ENCODE data around the gene C12orf57.

Gene C12orf57

DNA sequence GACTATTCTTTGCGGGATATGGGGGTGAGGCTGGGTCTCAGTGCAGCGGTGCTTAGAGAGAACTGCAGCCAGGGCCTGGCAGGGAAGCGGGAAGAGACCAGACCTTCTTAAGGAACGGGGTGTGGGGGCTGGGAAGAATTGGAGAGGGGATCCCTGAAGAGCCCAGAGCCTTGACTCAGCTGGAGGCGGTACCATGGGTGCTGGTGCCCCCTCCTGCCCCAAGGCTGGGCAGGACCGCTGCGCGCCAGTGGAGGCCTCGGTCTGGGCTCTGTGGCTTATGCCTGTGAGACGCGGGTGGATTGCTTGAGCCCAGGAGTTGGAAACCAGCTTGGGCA is 1.5 kb upstream of the C12orf57 start:
- WGBS (ENCODE audit: insufficient coverage): 93% methylated on average over 9 of the region's 11 CpGs
- ChIA-PET POLR2A (interaction anchor here (2.3 to 3.4 kb wide), 2 partner anchors 17 to 19 kb away, joined by 15 to 42 read pairs; no protein-coding TSS in a partner anchor), CTCF (interaction anchor here (2.0 to 16.4 kb wide), 3 partner anchors 17 to 74 kb away, joined by 12 to 441 read pairs (median 17); partner anchors contain the start of gene TPI1)
- peak overlapping the region in 1 of 2 experiments; percentile 99 for H3K27ac ChIP-seq (ENCODE audit: insufficient read depth in 1 of 2, low read depth in 1 of 2, low read length in 2 of 2, poor library complexity in 1 of 2, severe bottlenecking in 2 of 2)
- peaks cover 0 to 19% (median 11%) of the 10 kb centered on the region in 4 experiments for H3K36me3 ChIP-seq (ENCODE audit: control insufficient read depth in 4 of 4, insufficient read depth in 4 of 4, low read length in 3 of 4)
- no peaks in the 10 kb centered on the region for H3K27me3 ChIP-seq (replicated peaks in 2 of 5; ENCODE audit: control insufficient read depth in 4 of 5, insufficient read depth in 5 of 5, low read length in 4 of 5)
- no peak overlapping the region for H3K4me3 ChIP-seq (ENCODE audit: control insufficient read depth in 1 of 7, extremely low read depth in 1 of 7, insufficient read depth in 4 of 7, low read depth in 2 of 7, low read length in 6 of 7)
- H3K4me1 ChIP-seq (ENCODE audit: control extremely low read depth in 1 of 4, control insufficient read depth in 4 of 4, insufficient read depth in 4 of 4, low read length in 3 of 4): peaks cover 3 to 62% (median 50%) of the 10 kb centered on the region in 4 experiments
- H3K9me3 ChIP-seq (ENCODE audit: control extremely low read depth in 1 of 5, control insufficient read depth in 4 of 5, insufficient read depth in 2 of 5, low read depth in 1 of 5, low read length in 4 of 5): no peaks in the 10 kb centered on the region
- DNase-seq: no peak

DNA sequence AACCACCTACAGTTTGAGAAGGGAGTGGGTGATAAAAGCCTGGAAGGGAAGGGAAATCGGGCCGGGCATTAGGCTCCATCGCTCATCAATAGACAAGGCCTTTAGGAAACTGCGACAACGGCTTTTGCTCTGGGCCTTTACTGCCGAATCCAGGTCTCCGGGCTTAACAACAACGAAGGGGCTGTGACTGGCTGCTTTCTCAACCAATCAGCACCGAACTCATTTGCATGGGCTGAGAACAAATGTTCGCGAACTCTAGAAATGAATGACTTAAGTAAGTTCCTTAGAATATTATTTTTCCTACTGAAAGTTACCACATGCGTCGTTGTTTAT is 467 bp upstream of the C12orf57 start:
- CTCF ChIA-PET: interaction anchor here (0.7 to 16.4 kb wide), 17 partner anchors 9 to 298 kb away, joined by 3 to 441 read pairs (median 6); partner anchors contain the start of genes C1RL, LPCAT3, SPSB2 and TPI1
- H3K9me3 ChIP-seq (ENCODE audit: control extremely low read depth in 1 of 5, control insufficient read depth in 4 of 5, insufficient read depth in 2 of 5, low read depth in 1 of 5, low read length in 4 of 5): no peaks in the 10 kb centered on the region
- peak overlapping the region in 5 of 7 experiments; percentile 11 to 89 (median 71) for H3K4me3 ChIP-seq (ENCODE audit: control insufficient read depth in 1 of 7, extremely low read depth in 1 of 7, insufficient read depth in 4 of 7, low read depth in 2 of 7, low read length in 6 of 7)
- peak overlapping the region; percentile 97 to 99 for H3K27ac ChIP-seq (ENCODE audit: insufficient read depth in 1 of 2, low read depth in 1 of 2, low read length in 2 of 2, poor library complexity in 1 of 2, severe bottlenecking in 2 of 2)
- H3K27me3 ChIP-seq (replicated peaks in 2 of 5; ENCODE audit: control insufficient read depth in 4 of 5, insufficient read depth in 5 of 5, low read length in 4 of 5): no peaks in the 10 kb centered on the region
- peaks cover 3 to 53% (median 44%) of the 10 kb centered on the region in 4 experiments for H3K4me1 ChIP-seq (ENCODE audit: control extremely low read depth in 1 of 4, control insufficient read depth in 4 of 4, insufficient read depth in 4 of 4, low read length in 3 of 4)
- POLR2A ChIA-PET: interaction anchor here (0.8 to 4.0 kb wide), 20 partner anchors 8 to 698 kb away, joined by 3 to 42 read pairs (median 7); partner anchors contain the start of genes ATN1, C1RL, ENO2 and LPCAT3
- WGBS (ENCODE audit: insufficient coverage): 0% methylated on average over 6 of the region's 13 CpGs
- DNase-seq: peak; percentile 93 to 97 (median 97)
- H3K36me3 ChIP-seq (ENCODE audit: control insufficient read depth in 4 of 4, insufficient read depth in 4 of 4, low read length in 3 of 4): peaks cover 0 to 19% (median 11%) of the 10 kb centered on the region in 4 experiments

DNA sequence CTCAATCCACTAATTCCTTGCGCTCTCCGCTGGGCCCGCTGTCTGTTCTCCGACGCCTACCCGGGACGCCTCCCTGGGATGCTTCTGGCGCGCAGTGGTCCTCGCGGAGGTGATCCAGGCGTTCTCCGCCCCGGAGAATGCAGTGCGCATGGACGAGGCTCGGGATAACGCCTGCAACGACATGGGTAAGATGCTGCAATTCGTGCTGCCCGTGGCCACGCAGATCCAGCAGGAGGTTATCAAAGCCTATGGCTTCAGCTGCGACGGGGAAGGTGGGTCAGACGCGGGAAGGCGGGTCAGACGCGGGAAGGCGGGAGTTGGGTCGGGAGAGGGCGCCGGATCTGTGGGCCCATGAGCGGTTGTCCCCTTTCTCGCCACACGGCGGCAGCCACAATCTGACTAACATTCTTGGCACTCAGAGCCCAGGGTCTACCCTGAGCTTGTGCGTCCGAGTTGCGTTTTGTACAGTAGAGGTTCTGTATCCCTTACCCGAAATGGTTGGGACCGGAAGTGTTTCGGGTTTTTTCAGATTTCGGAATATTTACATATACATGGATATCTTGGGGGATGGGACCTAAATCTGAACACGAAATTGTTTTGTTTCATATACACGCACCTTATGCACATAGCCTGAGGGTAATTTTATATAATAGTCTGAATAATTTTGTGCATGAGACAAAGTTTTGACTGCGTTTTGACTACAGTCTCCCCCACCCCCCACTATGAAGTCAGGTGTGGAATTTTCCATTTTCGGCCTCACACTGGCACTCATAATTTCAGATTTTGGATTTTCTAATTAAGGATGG is 762 bp downstream of the C12orf57 start:
- peak; percentile 90 to 94 (median 93) for DNase-seq
- POLR2A ChIA-PET: interaction anchor here (0.5 to 4.0 kb wide), 24 partner anchors 7 to 697 kb away, joined by 3 to 42 read pairs (median 5); partner anchors contain the start of genes ATN1, C1RL, ENO2 and LPCAT3
- peak overlapping the region; percentile 41 to 89 (median 71) for H3K4me3 ChIP-seq (ENCODE audit: control insufficient read depth in 1 of 7, extremely low read depth in 1 of 7, insufficient read depth in 4 of 7, low read depth in 2 of 7, low read length in 6 of 7)
- H3K27me3 ChIP-seq (replicated peaks in 2 of 5; ENCODE audit: control insufficient read depth in 4 of 5, insufficient read depth in 5 of 5, low read length in 4 of 5): no peaks in the 10 kb centered on the region
- peaks cover 0 to 18% (median 9%) of the 10 kb centered on the region in 4 experiments for H3K36me3 ChIP-seq (ENCODE audit: control insufficient read depth in 4 of 4, insufficient read depth in 4 of 4, low read length in 3 of 4)
- peak overlapping the region; percentile 97 to 99 for H3K27ac ChIP-seq (ENCODE audit: insufficient read depth in 1 of 2, low read depth in 1 of 2, low read length in 2 of 2, poor library complexity in 1 of 2, severe bottlenecking in 2 of 2)
- H3K9me3 ChIP-seq (ENCODE audit: control extremely low read depth in 1 of 5, control insufficient read depth in 4 of 5, insufficient read depth in 2 of 5, low read depth in 1 of 5, low read length in 4 of 5): no peaks in the 10 kb centered on the region
- H3K4me1 ChIP-seq (ENCODE audit: control extremely low read depth in 1 of 4, control insufficient read depth in 4 of 4, insufficient read depth in 4 of 4, low read length in 3 of 4): peaks cover 3 to 53% (median 48%) of the 10 kb centered on the region in 4 experiments
- 0% methylated on average over 42 of the region's 48 CpGs for WGBS (ENCODE audit: insufficient coverage)
- CTCF ChIA-PET: interaction anchor here (1.1 to 16.4 kb wide), 17 partner anchors 8 to 201 kb away, joined by 3 to 441 read pairs (median 6); partner anchors contain the start of genes C1R, C1RL, LPCAT3 and SPSB2

DNA sequence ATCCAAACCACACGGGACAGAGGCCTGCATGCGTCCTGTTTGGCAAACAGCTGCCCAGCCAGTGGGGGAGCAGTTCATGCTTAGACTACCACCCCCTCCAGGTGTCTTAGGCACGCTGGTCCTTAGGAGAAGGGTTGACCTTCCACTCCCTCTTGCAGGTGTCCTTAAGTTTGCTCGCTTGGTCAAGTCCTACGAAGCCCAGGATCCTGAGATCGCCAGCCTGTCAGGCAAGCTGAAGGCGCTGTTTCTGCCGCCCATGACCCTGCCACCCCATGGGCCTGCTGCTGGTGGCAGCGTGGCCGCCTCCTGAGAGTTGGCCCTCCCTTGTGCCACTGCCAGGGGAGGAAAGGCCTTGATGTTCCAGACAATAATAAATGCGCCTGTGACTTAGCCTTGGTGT is 1.8 kb downstream of the C12orf57 start:
- CTCF ChIA-PET: interaction anchor here (1.1 to 16.4 kb wide), 14 partner anchors 10 to 200 kb away, joined by 3 to 441 read pairs (median 5); partner anchors contain the start of genes C1RL and SPSB2
- H3K4me3 ChIP-seq (ENCODE audit: control insufficient read depth in 1 of 7, extremely low read depth in 1 of 7, insufficient read depth in 4 of 7, low read depth in 2 of 7, low read length in 6 of 7): peak overlapping the region in 2 of 7 experiments; percentile 73 to 74
- DNase-seq: no peak
- POLR2A ChIA-PET: interaction anchor here (0.9 to 4.0 kb wide), 6 partner anchors 13 to 78 kb away, joined by 3 to 42 read pairs (median 24); partner anchors contain the start of gene TPI1
- no peaks in the 10 kb centered on the region for H3K27me3 ChIP-seq (replicated peaks in 2 of 5; ENCODE audit: control insufficient read depth in 4 of 5, insufficient read depth in 5 of 5, low read length in 4 of 5)
- no peak overlapping the region for H3K27ac ChIP-seq (ENCODE audit: insufficient read depth in 1 of 2, low read depth in 1 of 2, low read length in 2 of 2, poor library complexity in 1 of 2, severe bottlenecking in 2 of 2)
- H3K4me1 ChIP-seq (ENCODE audit: control extremely low read depth in 1 of 4, control insufficient read depth in 4 of 4, insufficient read depth in 4 of 4, low read length in 3 of 4): peaks cover 7 to 61% (median 56%) of the 10 kb centered on the region in 4 experiments
- H3K36me3 ChIP-seq (ENCODE audit: control insufficient read depth in 4 of 4, insufficient read depth in 4 of 4, low read length in 3 of 4): peaks cover 0 to 13% (median 6%) of the 10 kb centered on the region in 4 experiments
- no peaks in the 10 kb centered on the region for H3K9me3 ChIP-seq (ENCODE audit: control extremely low read depth in 1 of 5, control insufficient read depth in 4 of 5, insufficient read depth in 2 of 5, low read depth in 1 of 5, low read length in 4 of 5)
- 93% methylated on average over 11 of the region's 11 CpGs for WGBS (ENCODE audit: insufficient coverage)

DNA sequence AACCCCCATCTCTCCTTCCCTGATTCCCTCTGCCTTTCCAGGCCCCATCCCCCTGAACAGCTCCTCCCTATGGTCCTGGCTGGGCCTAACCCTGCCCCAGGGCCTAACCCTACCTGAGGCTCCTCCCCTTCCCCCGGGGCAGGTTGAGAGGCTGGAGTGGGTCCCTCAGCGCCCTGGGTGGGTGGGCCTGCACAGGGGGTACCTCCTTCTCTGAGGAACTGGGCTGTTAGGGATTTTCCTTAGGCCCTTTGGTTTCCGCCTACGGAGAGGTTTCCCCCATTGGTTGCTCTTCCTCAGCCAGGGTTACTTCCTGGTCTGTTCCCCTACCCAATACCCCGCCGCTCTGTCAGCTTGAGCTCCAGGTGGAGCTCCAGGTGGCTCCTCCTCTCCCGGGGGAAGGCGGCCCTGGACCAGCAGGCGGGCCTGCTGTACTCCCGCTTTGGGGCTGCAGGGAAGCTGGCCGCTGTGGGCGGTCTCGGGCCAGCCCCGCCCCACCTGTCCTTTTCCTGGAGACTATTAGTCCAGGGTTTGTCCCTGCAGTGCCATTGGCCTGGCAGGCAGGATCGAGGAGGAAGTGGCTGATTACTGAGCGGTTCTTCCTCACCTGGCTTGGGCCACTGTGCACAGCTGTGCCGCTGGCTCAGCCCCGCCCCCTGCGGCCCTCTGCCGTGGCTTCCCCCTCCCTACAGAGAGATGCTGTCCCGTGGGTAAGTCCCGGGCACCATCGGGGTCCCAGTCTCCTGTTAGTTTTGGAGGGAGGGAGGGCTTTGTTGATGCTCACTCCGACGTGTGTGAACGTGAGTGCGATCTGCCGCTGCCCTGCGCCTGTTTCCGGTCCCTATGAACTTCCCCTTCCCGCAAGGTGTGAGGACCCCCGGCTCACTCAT is 2.5 kb downstream of the C12orf57 start:
- POLR2A ChIA-PET: interaction anchor here (0.9 to 4.0 kb wide), 4 partner anchors 9 to 19 kb away, joined by 4 to 42 read pairs (median 5); no protein-coding TSS in a partner anchor

DNA sequence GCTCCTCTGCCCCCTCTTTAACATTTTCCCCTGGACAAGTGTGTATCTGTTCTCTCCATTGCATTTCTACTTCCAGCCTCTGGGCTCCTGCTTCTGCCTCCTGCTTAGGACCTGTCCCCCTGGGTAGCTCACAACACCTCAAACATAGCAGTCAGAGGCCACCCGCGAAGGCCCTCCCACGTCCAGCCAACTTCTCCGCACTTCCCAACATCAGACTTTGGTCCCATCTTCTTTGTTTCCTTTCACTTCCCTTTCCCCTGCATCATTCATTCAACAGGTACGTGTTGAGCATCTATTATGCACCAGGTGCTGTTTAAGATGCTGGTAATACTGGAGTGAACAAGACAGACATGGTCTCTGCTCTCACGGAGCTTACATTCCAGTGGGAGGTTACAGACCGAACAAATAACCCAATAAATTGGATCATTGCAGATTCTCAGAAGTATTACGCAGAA is 3.1 kb downstream of the C12orf57 start:
- H3K4me1 ChIP-seq (ENCODE audit: control extremely low read depth in 1 of 4, control insufficient read depth in 4 of 4, insufficient read depth in 4 of 4, low read length in 3 of 4): peaks cover 11 to 70% (median 63%) of the 10 kb centered on the region in 4 experiments
- DNase-seq: no peak
- CTCF ChIA-PET: interaction anchor here (0.8 to 16.4 kb wide), 12 partner anchors 9 to 165 kb away, joined by 3 to 441 read pairs (median 4); partner anchors contain the start of genes C1RL and SPSB2
- WGBS (ENCODE audit: insufficient coverage): 68% methylated on average over 8 of the region's 8 CpGs
- H3K27me3 ChIP-seq (replicated peaks in 2 of 5; ENCODE audit: control insufficient read depth in 4 of 5, insufficient read depth in 5 of 5, low read length in 4 of 5): no peaks in the 10 kb centered on the region
- H3K36me3 ChIP-seq (ENCODE audit: control insufficient read depth in 4 of 4, insufficient read depth in 4 of 4, low read length in 3 of 4): no peaks in the 10 kb centered on the region
- peak overlapping the region; percentile 2 to 74 (median 49) for H3K4me3 ChIP-seq (ENCODE audit: control insufficient read depth in 1 of 7, extremely low read depth in 1 of 7, insufficient read depth in 4 of 7, low read depth in 2 of 7, low read length in 6 of 7)
- POLR2A ChIA-PET: interaction anchor here (1.4 to 1.6 kb wide), 2 partner anchors 9 to 15 kb away, joined by 4 to 6 read pairs; no protein-coding TSS in a partner anchor
- peak overlapping the region in 1 of 2 experiments; percentile 39 for H3K27ac ChIP-seq (ENCODE audit: insufficient read depth in 1 of 2, low read depth in 1 of 2, low read length in 2 of 2, poor library complexity in 1 of 2, severe bottlenecking in 2 of 2)
- H3K9me3 ChIP-seq (ENCODE audit: control extremely low read depth in 1 of 5, control insufficient read depth in 4 of 5, insufficient read depth in 2 of 5, low read depth in 1 of 5, low read length in 4 of 5): no peaks in the 10 kb centered on the region

More for the DNA sequence above, 2.5 kb downstream of the C12orf57 start:
- Histone ChIP-seq H3K27me3 (replicated peaks in 2 of 5; ENCODE audit: control insufficient read depth in 4 of 5, insufficient read depth in 5 of 5, low read length in 4 of 5) (no peaks in the 10 kb centered on the region), H3K4me3 (ENCODE audit: control insufficient read depth in 1 of 7, extremely low read depth in 1 of 7, insufficient read depth in 4 of 7, low read depth in 2 of 7, low read length in 6 of 7) (peak overlapping the region; percentile 2 to 74 (median 49)), H3K36me3 (ENCODE audit: control insufficient read depth in 4 of 4, insufficient read depth in 4 of 4, low read length in 3 of 4) (peaks cover 0 to 6% (median 3%) of the 10 kb centered on the region in 4 experiments), H3K9me3 (ENCODE audit: control extremely low read depth in 1 of 5, control insufficient read depth in 4 of 5, insufficient read depth in 2 of 5, low read depth in 1 of 5, low read length in 4 of 5) (no peaks in the 10 kb centered on the region), H3K4me1 (ENCODE audit: control extremely low read depth in 1 of 4, control insufficient read depth in 4 of 4, insufficient read depth in 4 of 4, low read length in 3 of 4) (peaks cover 11 to 66% (median 61%) of the 10 kb centered on the region in 4 experiments), H3K27ac (ENCODE audit: insufficient read depth in 1 of 2, low read depth in 1 of 2, low read length in 2 of 2, poor library complexity in 1 of 2, severe bottlenecking in 2 of 2) (peak overlapping the region in 1 of 2 experiments; percentile 39)
- WGBS (ENCODE audit: insufficient coverage): 9% methylated on average over 14 of the region's 32 CpGs
- DNase-seq: peak in 2 of 3 donors; percentile 62 to 69
- CTCF ChIA-PET: interaction anchor here (0.8 to 16.4 kb wide), 14 partner anchors 8 to 199 kb away, joined by 3 to 441 read pairs (median 4); partner anchors contain the start of genes C1RL and SPSB2

All from common myeloid progenitor, CD34-positive (primary cell).